ENCODE results near the gene PCBP2.

PCBP2 gene

GRCh38 chr12:53508534-53509170 is 56.8 kb downstream of the PCBP2 start:
- TF ChIP-seq CTCF (IDR thresholded peaks at IDR 0.05; ENCODE audit: low read depth, low read length) = peak; percentile 87
- H3K4me3 ChIP-seq (ENCODE audit: low read depth, low read length) = no peak overlapping the region

- no peak overlapping the region for H3K4me3 ChIP-seq (ENCODE audit: low read depth, low read length)
- no peak for TF ChIP-seq CTCF (IDR thresholded peaks at IDR 0.05; ENCODE audit: low read depth, low read length)
Observed at GRCh38 chr12:53510181-53510812, 58.4 kb downstream of the PCBP2 start.

- H3K4me3 ChIP-seq (ENCODE audit: low read depth, low read length) = no peak overlapping the region
- TF ChIP-seq CTCF (IDR thresholded peaks at IDR 0.05; ENCODE audit: low read depth, low read length) = no peak
Observed at GRCh38 chr12:53513712-53514410, 62.0 kb downstream of the PCBP2 start.

GRCh38 chr12:53514628-53515290 is 62.9 kb downstream of the PCBP2 start:
- TF ChIP-seq CTCF (IDR thresholded peaks at IDR 0.05; ENCODE audit: low read depth, low read length) = no peak
- H3K4me3 ChIP-seq (ENCODE audit: low read depth, low read length) = no peak overlapping the region

- no peak for TF ChIP-seq CTCF (IDR thresholded peaks at IDR 0.05; ENCODE audit: low read depth, low read length)
- no peak overlapping the region for H3K4me3 ChIP-seq (ENCODE audit: low read depth, low read length)
Observed at GRCh38 chr12:53515291-53515680, 63.4 kb downstream of the PCBP2 start.

GRCh38 chr12:53516758-53517455 is 65.0 kb downstream of the PCBP2 start:
- H3K4me3 ChIP-seq (ENCODE audit: low read depth, low read length) = no peak overlapping the region
- no peak for TF ChIP-seq CTCF (IDR thresholded peaks at IDR 0.05; ENCODE audit: low read depth, low read length)
